ENCODE results near the gene SLC25A40.

DNA sequence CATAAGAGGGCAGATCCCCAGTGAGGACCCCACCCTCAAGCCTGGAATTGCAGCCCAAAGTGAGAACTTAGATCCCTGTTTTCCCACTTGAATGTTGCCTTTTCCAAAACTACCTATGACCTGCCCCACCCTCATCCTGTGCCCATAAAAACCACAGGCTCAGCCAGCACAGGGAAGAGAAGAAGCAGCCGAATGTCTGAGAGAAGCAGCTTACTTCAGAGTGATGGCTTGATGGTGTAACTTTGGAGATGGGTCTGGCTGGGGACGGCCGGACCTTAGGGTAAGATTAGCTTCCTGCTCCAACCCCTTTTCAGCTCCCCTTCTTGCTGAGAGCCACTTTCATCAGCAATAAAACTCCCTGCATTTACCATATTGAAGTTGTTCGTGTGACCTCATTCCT is 5.7 kb downstream of the SLC25A40 start:
- TF ChIP-seq, protein P1, sequence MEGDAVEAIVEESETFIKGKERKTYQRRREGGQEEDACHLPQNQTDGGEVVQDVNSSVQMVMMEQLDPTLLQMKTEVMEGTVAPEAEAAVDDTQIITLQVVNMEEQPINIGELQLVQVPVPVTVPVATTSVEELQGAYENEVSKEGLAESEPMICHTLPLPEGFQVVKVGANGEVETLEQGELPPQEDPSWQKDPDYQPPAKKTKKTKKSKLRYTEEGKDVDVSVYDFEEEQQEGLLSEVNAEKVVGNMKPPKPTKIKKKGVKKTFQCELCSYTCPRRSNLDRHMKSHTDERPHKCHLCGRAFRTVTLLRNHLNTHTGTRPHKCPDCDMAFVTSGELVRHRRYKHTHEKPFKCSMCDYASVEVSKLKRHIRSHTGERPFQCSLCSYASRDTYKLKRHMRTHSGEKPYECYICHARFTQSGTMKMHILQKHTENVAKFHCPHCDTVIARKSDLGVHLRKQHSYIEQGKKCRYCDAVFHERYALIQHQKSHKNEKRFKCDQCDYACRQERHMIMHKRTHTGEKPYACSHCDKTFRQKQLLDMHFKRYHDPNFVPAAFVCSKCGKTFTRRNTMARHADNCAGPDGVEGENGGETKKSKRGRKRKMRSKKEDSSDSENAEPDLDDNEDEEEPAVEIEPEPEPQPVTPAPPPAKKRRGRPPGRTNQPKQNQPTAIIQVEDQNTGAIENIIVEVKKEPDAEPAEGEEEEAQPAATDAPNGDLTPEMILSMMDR (IDR thresholded peaks at IDR 0.05) = no peak
- no peak for TF ChIP-seq POLR2A (IDR thresholded peaks at IDR 0.05)
